Islet of Langerhans (tissue), 1 donor: ENCODE measurements around the gene LRRC61.

ENCODE experiments used
- FAIRE-seq: peaks from one replicate; lab custom pipeline; 2011; peaks lifted over from hg19 to GRCh38; lab: Jason Lieb, UNC

The LRRC61 gene

DNA sequence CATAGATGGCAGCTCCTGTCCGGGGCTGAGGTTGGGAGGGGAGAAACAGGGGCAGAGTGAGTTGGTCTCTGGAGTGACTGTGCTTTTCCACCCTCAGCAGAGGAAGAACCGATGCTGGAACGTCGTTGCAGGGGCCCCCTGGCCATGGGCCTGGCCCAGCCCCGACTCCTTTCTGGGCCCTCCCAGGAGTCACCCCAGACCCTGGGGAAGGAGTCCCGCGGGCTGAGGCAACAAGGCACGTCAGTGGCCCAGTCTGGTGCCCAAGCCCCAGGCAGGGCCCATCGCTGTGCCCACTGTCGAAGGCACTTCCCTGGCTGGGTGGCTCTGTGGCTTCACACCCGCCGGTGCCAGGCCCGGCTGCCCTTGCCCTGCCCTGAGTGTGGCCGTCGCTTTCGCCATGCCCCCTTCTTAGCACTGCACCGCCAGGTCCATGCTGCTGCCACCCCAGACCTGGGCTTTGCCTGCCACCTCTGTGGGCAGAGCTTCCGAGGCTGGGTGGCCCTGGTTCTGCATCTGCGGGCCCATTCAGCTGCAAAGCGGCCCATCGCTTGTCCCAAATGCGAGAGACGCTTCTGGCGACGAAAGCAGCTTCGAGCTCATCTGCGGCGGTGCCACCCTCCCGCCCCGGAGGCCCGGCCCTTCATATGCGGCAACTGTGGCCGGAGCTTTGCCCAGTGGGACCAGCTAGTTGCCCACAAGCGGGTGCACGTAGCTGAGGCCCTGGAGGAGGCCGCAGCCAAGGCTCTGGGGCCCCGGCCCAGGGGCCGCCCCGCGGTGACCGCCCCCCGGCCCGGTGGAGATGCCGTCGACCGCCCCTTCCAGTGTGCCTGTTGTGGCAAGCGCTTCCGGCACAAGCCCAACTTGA, 48.2 kb downstream of the LRRC61 start:
- no peak for FAIRE-seq

DNA sequence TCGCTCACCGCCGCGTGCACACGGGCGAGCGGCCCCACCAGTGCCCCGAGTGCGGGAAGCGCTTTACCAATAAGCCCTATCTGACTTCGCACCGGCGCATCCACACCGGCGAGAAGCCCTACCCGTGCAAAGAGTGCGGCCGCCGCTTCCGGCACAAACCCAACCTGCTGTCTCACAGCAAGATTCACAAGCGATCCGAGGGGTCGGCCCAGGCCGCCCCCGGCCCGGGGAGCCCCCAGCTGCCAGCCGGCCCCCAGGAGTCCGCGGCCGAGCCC, 48.8 kb downstream of the LRRC61 start:
- FAIRE-seq, result no peak

DNA sequence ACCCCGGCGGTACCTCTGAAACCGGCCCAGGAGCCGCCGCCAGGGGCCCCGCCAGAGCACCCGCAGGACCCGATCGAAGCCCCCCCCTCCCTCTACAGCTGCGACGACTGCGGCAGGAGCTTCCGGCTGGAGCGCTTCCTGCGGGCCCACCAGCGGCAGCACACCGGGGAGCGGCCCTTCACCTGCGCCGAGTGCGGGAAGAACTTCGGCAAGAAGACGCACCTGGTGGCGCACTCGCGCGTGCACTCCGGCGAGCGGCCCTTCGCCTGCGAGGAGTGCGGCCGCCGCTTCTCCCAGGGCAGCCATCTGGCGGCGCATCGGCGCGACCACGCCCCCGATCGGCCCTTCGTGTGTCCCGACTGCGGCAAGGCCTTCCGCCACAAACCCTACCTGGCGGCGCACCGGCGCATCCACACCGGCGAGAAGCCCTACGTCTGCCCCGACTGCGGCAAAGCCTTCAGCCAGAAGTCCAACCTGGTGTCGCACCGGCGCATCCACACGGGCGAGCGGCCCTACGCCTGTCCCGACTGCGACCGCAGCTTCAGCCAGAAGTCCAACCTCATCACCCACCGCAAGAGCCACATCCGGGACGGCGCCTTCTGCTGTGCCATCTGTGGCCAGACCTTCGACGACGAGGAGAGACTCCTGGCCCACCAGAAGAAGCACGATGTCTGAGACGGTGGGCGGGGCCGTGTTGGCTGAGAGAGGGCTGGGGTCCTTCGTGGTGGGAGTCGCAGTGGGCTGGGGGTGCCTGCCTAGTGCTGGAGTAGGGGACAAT, 49.3 kb downstream of the LRRC61 start:
- no peak for FAIRE-seq

DNA sequence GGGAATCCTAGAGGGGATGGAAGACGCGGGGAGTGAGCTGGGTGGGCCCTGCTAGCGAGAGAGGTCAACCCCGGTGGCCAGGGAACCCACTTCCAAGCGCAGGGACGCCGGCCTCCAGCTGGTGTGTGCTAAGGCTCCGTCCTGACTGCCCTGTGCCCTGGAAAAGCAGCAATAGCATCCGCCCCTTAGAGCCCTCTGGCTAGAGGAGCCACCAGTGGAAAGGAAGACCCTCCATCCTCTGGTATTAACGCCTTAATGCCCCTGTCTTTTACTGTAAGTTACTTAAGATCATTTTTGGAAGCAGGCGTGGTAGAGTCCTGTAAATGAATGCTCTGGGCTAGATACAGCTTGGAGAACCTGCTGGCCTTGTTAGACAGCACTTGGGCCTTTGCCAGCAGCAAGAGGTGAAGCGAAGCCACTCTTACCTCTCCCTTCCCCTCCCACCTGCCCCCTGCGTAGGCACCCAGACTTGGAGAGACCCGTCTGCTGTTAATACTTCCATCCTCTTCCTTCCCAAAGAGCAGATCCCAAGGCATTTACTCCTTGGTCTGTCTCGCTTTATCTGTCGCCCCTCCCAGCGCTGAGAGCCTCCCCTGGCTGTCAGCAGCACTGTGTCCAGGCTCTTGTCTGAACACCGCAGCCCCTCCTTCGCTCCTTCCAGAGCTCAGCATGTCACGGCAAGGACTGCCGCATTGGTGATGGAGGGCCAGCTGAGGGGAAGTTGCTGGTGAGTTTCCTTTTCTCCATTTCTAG, 50.1 kb downstream of the LRRC61 start:
- no peak for FAIRE-seq

DNA sequence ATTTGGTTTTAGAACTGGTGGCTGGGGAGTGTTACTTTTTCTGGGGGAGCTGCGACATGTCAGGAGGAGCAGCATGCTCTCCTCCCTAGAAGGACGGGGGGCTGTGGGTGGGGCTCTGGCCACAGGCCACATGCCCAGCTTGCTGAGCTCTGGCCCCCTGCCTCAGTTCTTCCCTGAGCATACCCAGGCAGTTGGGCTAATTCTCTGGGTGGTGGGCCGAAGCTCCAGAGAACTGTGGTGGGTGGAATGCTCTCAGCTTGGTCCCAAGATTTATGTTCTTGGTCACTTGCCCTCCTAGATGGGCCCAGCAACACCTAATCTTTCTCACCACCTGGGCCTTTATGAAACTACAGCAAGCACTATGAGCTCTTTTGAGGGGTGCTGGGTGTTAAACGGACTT, 50.9 kb downstream of the LRRC61 start:
- FAIRE-seq, result no peak

DNA sequence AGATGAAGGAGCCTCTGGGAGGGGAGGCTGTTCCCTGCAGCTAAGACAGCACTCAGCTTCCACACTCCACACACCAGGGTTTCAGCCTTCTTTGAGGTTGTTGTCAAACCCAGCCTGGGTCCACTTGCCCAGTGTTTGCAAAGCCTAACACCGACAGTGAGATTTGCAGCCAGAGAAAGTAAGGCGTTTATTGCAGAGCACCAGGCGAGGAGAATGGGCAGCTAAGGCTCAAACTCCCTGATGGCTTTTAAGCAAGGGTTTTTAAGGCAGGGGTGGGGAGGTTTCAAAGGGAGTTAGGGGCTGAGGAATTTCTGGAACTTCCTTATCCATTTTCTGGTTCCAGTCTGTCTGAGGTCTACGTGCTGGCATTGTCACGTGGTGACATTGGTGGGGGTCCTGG, 51.3 kb downstream of the LRRC61 start:
- FAIRE-seq, result no peak

DNA sequence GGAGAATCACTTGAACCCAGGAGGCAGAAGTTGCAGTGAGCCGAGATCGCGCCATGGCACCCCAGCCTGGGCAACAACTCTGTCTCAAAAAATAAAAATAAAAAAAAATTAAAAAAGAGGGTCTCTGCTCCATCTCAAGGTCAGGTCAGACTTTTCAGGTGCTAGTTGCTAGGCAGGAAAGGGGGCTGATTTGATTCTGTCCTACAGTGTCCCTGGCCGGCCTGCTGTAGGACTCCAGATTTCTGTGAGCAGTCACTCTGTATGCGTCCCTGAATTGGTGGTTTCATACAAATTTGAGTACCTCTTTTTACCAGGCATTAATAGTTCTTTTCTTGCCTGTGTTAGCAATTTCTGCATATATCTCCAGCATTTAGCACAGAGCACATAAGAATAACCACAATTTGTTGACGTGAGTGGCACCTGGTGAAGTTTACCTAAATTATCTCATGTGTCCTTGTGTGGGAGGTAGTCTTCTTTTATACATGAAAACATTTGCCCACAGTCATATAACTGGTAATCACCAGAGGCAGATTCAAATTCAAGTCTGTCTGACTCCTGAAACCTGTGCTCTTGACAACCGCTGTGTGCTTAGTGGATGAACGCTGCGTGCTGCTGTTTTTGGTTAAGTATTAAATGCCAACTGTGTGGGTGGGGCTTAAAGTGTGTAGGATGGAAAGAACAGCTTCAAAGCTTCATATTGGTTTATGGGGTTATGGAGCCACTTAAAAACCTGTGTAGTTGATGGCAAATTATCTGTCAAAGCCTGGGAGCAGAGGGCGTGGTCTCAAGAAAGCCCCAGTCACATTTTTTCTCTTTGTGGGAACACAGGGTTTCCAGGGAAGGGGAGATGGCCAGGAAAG, 52.7 kb downstream of the LRRC61 start:
- FAIRE-seq, result no peak

DNA sequence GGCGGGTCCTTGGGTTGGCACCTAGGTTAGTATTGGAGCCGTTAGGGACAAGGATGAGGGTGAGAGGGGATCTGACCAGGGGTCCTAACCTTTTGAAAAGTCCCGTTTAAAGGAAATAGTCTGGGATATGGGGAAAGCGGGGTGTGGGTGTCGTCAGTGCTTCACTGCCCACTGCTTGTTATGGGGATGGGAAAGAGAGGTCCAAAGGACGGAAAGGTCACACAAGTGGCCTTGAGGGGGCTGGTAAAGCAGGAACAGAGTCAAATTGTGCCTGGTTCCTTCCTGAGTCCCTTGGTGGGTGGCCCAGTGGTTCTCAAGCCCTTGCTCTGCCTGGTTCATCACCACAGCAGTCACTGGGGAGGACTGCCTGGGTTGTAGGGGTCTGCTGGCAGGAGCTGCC, 53.4 kb downstream of the LRRC61 start:
- no peak for FAIRE-seq

DNA sequence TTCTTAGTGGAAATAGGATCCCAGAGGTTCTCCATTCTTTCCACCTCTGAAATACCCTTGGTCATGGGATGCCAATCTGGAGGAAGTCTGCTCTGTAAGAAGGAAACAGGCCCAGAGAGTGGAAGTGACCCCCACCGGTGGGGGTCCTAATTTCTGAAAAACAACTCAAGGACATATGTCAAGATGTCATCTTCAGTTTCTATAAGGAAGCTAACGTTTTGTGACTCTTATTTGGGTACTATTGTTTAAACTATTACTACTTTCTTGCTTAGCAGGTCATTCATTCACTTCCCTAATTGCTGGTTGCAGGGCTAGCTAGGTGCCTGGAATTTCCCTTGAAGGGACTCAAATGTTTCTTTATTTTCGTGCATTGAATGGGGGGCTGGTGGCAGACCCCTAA, 54.0 kb downstream of the LRRC61 start:
- FAIRE-seq, result no peak

DNA sequence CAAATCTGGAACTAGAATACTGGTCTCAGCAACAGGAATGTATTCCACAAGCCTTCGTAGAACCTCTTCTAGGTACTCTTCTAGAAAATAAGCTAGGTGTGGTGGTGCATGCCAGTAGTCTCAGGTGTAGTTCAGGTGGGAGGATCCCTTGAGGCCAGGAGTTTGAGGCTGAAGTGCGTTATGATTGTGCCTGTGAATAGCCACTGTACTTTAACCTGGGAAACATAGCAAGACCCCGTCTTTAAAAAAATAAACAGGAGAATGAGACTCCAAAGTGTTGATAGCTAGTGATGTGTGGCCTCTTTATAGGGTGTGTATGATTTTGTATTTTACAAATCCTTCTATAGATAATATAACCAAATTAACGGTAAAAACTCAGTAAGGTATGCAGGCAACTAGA, 54.5 kb downstream of the LRRC61 start:
- FAIRE-seq, result no peak

DNA sequence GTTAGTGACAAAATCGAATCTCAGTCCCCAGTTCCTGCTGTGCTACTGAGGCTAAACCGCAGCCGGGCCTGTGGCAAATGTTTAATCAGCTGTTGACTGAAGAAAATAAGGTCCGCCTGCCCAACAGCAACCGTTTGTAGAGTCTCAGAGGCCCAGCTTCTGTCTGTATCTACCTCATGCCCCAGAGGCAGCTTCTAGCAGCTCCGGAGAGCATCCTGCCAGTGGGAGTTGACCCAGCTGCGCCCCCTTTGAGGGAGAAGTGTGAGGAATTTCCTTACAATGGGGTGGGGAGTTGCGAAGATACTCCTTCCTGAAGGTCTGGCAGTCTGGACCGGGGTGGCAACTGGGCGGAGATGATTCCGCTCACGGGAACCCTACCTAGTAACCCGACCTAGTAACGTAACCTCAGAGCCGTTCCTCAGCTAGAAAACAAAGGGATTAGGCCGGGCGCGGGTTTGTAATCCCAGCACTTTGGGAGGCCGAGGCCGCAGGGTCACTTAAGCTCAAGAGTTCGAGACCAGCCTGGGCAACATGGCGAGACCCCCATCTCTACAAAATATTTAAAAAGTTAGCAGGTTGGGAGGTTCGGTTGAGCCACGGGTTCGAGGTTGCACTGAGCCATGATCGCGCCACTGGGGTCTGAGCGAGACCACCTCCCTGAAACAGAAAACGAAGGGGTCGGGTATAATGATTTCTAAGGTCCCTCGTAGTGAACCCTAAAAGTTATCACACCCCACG, 55.1 kb downstream of the LRRC61 start:
- FAIRE-seq, result no peak

DNA sequence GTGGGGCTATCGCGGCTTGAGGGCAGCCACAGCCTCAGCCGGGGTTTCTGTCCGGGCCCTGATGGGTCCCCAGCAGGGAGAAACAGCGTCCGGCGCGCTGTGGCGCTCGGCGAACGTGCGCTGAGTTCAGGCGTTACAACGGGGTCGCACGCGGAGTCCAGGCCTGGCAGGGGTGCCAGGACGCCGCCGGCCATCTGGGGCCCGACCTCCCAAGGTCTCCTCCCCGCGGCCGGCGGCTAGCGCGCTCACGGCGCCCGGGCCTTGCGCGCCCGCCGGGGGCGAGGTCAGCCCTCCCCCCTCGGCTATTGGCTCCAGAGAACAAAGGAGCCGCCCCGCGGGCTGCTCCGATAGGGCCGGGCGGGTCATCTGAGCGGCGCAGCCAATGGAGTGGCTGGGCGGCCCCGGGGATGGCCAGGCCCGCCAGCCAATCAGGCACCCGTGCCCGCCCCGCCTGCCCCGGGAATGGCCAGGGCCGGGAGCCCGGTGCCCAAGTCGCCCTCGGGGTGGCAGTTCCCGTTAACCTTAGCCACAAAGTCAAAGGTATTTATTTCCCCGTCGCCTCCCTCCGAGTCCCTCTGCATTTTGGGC, 55.8 kb downstream of the LRRC61 start, which contains the start of gene ZNF775:
TSS of gene ZNF775 (plus strand) at position 478 of the 588 bp plus-strand sequence. CDS start 9,141 bp downstream, outside the sequence.
- FAIRE-seq, result no peak

DNA sequence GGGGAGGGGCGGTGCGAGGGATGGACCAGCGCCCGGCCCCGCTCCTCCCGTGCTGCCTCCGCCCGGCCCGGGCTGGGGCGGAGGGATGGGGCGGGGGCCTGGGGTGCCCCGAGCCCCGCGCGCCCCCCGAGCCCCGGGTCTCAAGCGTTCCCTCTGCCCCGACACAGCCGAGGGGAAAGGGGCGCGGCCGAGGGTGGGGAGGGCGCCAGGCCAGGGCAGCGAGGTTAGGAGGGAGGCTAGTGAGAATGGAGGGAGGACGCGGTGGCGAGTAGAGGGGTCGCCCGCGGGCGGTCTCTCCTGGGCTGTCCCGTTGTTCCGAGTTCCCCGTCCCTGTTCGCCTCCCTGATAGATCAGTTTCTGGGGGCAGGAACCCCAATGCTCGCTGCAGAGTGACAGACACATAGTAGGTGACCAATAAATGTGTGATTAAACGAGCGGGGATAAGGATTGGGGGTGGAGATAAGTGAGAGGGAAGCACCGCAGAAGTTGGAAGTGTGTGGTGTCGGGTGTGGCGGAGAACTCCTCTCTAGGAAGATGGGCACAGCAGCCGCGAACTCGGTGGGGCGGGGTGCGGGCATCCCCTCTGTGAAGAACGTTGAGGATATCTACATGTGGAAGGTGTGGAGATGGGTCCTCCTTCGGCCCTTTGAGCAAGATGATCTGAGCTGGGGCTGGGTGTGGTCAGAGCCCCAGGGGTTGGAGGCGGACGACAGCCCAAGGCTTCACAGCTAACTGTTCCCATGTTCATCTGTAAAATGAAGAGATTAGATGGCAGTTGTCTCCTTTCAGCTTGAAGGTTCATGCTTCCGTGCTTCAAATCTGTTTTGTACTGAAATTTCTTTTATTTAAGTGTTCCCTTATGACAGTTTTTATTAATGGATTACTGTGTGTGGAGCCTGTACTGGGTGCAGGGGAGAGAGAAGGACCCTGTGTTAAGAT, 56.6 kb downstream of the LRRC61 start:
- FAIRE-seq, result no peak

DNA sequence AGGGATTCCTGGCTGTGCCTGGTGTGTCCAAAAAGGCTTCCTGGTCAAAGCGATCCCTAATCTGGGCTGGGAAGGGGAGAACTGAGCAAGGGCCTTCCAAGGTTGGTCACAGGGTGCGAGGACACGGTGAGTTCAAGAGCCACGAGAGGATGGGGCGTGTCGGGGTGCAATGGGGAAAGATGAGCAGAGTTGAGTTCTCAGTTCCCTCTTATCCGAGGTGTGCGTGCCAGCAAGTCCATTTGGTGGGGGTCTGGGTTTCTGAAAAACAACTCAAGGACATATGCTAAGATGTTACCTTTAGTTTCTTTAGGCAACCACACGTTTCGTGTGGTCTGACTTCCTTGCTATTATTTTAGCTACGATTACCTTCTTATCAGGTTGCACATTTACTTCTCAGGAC, 57.3 kb downstream of the LRRC61 start:
- FAIRE-seq, result no peak

DNA sequence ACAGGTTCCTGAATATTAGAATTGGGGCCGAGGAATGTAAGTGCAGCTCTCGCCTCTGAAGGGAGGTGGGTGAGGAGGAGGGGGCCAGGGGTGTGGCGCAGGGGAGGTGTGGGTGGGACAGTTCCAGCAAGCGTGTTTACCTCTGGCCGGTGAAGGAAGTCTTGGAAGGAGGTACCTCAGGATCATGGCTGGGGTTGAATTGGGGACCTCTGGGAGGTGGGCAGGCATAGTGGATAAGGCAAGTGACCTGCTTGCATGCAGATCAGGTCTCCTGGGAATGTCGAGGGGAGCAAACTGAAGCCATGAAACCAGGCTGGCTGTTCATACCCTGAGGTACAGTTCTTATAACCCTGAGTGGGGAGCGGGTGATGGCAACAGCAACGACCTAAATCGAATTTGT, 57.9 kb downstream of the LRRC61 start:
- FAIRE-seq, result no peak

DNA sequence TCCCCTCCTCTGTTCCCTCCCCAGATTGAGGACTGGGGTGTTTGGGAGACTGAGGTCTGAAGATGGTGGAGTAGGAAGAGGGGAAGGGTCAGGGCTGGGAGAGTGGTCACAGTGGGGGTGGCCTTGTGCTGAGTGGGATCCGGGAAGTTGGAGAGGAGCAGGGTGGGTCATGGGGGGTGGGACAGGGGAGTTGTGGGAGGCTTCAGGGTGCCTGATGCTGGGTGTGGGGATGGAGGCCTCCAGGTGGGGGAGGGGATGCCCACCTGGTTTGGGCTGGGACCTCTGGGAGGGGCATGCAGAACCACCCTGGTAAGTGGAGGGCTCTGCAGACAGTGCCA, 58.6 kb downstream of the LRRC61 start:
- no peak for FAIRE-seq

DNA sequence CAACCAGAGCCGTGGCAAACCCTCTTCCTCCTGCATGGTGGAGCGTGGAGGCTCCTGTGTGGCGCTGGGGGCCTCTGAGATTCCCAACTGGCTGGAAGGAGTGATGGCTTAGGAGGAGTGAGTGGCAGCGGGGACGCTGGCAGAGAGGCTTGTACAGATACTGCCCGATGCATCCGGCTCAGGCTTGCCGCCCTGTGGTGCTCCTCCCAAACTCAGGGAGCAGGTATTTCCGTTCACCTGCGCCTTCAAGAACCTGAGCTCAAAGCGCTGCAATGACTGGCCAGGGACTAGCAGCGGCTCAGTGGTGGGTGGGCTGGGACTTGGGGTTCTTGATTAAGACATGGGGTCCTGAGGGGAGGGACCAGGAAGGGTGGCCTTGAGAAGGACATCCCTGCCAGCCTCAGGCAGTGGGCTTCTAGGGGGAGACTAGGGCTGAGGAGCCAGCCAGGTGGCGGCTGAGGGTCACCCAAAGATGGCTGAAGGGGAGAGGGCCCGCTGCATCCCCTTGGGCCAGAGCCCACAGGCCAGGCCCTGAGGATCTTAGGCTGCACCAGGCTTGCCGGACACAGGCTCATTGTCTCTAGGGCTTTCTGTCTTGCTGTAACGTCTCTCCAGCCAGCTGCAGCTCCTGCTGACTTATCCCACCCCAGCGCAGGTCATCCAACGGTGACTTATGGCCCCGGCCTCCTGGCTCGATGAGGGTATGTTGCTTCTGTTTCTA, 59.1 kb downstream of the LRRC61 start:
- no peak for FAIRE-seq

DNA sequence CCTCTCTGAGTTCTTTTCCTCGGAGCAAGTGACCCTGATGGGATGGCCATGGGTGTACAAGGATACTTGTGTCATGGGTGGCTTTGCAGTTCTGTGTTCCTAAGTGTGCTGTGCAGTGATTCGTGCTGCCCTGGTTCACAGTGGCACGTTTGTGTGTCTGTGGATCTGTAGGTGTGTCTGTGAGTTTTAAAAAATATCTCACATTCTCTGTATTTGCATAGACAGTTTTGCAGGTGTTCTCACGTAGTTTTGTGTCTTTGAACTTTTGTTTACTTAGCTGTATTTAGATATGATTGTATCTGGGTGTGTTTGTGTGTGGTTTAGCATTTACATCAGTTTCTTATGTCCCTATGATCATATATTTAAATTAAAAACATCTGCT, 59.7 kb downstream of the LRRC61 start:
- FAIRE-seq, result no peak

DNA sequence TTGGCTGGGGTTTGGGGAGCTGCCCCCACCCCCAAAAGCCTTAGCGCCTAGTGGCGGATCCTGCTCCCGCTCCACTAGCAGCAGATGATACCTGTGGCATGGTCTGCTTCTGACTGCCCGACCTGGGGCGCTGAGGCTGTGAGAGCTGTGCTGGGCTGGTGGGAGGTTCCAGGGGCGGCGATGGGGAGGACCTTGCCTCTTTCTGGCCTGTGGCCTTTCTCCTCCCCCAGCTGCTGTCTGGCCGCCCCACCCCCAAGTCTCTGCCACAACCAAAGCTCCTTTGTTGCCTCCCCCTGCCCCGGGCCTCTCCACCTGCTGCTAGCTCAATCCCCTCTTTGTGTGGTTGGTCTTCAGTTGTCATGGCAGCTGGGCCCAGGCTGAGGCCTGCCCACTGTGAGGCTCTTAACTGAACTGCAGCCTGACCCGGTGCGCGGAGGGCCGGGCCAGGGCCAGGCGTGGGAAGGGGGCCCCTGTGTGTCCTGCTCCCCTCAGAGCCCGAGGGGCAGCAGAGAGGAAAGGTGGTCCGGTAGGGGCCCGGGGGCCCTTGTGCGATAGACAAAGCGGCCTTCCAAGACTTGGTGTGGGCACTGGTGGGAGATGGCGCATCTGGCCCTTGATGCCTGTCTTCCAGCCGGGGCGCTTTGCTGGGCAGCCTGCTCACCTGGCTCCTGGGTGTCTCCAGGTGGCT, 60.7 kb downstream of the LRRC61 start:
- FAIRE-seq, result no peak
